H1 (cell line): ENCODE results near the gene CDYL. TPM values are rescaled to one million over a fixed set of nuclear protein-coding genes. Genes with fewer than 3 reads are reported as not detected.

ENCODE experiments used
- CTCF ChIA-PET: fragments of 300-600 bp; sonication (Branson Sonifier 250); formaldehyde crosslinking; loops from one replicate; lab custom pipeline; 2021; ENCODE audit not compliant: partially characterized antibody; lab: Charles Lee
- POLR2A ChIA-PET: fragments of 300-600 bp; sonication (Branson Sonifier 250); formaldehyde crosslinking; loops from one replicate; lab custom pipeline; 2021; ENCODE audit warnings: inconsistent platforms; ENCODE audit not compliant: partially characterized antibody; lab: Charles Lee
- DNase-seq, 2 experiments: peaks; one replicate each; pipeline versions ENCODE4 v3.0.0 to v3.0.0-alpha.2; 2010 to 2022; ENCODE audit warnings: low spot score in 2 of 2, low read depth in 1 of 2, mixed read lengths in 1 of 2
- FAIRE-seq: peaks from 2 replicates; lab custom pipeline; 2011; peaks lifted over from hg19 to GRCh38; lab: Jason Lieb, UNC
- H2AFZ ChIP-seq: 2 replicates; pipeline ENCODE4 v1.8.1; 2012; ENCODE audit warnings: low read length, inconsistent platforms
- H2AK5ac ChIP-seq: 2 replicates; pipeline ENCODE4 v1.6.1; 2013; ENCODE audit warnings: low read depth, low read length
- H2BK120ac ChIP-seq: replicated peaks from 2 replicates; pipeline ENCODE3; 2013; ENCODE audit warnings: low read depth, low read length, inconsistent platforms
- H2BK12ac ChIP-seq: 2 replicates; pipeline ENCODE4 v1.6.1; 2013; ENCODE audit warnings: low read depth, low read length
- H2BK15ac ChIP-seq: 2 replicates; pipeline ENCODE4 v1.6.1; 2013; ENCODE audit warnings: low read length
- H2BK20ac ChIP-seq: 2 replicates; pipeline ENCODE4 v1.6.1; 2013; ENCODE audit warnings: low read length
- H2BK5ac ChIP-seq: 2 replicates; pipeline ENCODE4 v1.6.1; 2013; ENCODE audit warnings: low read depth, low read length
- H3K14ac ChIP-seq: 2 replicates; pipeline ENCODE4 v1.6.1; 2013; ENCODE audit warnings: inconsistent platforms; ENCODE audit not compliant: insufficient read length
- H3K18ac ChIP-seq: 2 replicates; pipeline ENCODE4 v1.6.1; 2013; ENCODE audit warnings: low read length; ENCODE audit errors: extremely low read depth
- H3K23ac ChIP-seq: 2 replicates; pipeline ENCODE4 v1.6.1; 2013; ENCODE audit warnings: inconsistent platforms; ENCODE audit not compliant: insufficient read length
- H3K23me2 ChIP-seq: 2 replicates; pipeline ENCODE4 v1.6.1; 2013; ENCODE audit warnings: low read depth, low read length
- H3K27ac ChIP-seq: 2 replicates; pipeline ENCODE4 v1.6.1; 2011; ENCODE audit warnings: low read depth, low read length, inconsistent platforms
- H3K27me3 ChIP-seq, 4 experiments: replicated peaks in 1 of 4; 1 replicate in 1 of 4; 2 replicates in 3 of 4; pipeline versions ENCODE4 v1.6.1 to v1.8.1; 2011 to 2013; ENCODE audit warnings: low read length in 3 of 4, mild to moderate bottlenecking in 3 of 4, inconsistent platforms in 2 of 4, mixed read lengths in 2 of 4, moderate library complexity in 1 of 4; ENCODE audit not compliant: control insufficient read depth in 3 of 4, insufficient read depth in 3 of 4; ENCODE audit errors: extremely low read depth in 1 of 4
- H3K36me3 ChIP-seq, 4 experiments: 2 replicates each; pipeline versions ENCODE4 v1.6.1 to v1.8.1; 2011 to 2013; ENCODE audit warnings: mild to moderate bottlenecking in 4 of 4, low read length in 3 of 4, moderate library complexity in 2 of 4, control low read depth in 1 of 4, inconsistent platforms in 1 of 4; ENCODE audit not compliant: insufficient read depth in 4 of 4, control insufficient read depth in 2 of 4
- H3K4ac ChIP-seq: replicated peaks from 2 replicates; pipeline ENCODE3; 2013; ENCODE audit warnings: low read length, low read depth, mixed read lengths, inconsistent platforms; ENCODE audit not compliant: insufficient read length
- H3K4me1 ChIP-seq, 4 experiments: replicated peaks in 1 of 4; 1 replicate in 1 of 4; 2 replicates in 3 of 4; pipeline versions ENCODE4 v1.6.1 to v1.8.1; 2011 to 2013; ENCODE audit warnings: low read length in 3 of 4, inconsistent platforms in 2 of 4, mixed read lengths in 1 of 4; ENCODE audit not compliant: insufficient read depth in 4 of 4, control insufficient read depth in 3 of 4
- H3K4me2 ChIP-seq, 2 experiments: 2 replicates each; pipeline versions ENCODE4 v1.6.1 to v1.8.1; 2011 to 2013; ENCODE audit warnings: low read depth in 2 of 2, low read length in 2 of 2, control low read depth in 1 of 2, inconsistent platforms in 1 of 2, mild to moderate bottlenecking in 1 of 2; ENCODE audit not compliant: insufficient read depth in 1 of 2
- H3K4me3 ChIP-seq, 4 experiments: fragments of 200-600, 300-600 bp in 1 of 4; sonication (generic), shearing (Covaris generic), sonication (Bioruptor Twin) in 1 of 4; 2 replicates each; pipeline versions ENCODE4 v1.5.1 to v1.8.1; 2011 to 2016; ENCODE audit warnings: low read length in 4 of 4, low read depth in 3 of 4, control low read depth in 2 of 4, inconsistent platforms in 2 of 4, mild to moderate bottlenecking in 2 of 4, mixed read lengths in 1 of 4, moderate library complexity in 1 of 4; ENCODE audit not compliant: insufficient read depth in 2 of 4; ENCODE audit errors: extremely low read depth in 1 of 4
- H3K56ac ChIP-seq: replicated peaks from 2 replicates; pipeline ENCODE3; 2013; ENCODE audit warnings: low read depth, mild to moderate bottlenecking, mixed read lengths, low read length, inconsistent platforms; ENCODE audit not compliant: insufficient read length
- H3K79me1 ChIP-seq: 2 replicates; pipeline ENCODE4 v1.6.1; 2013; ENCODE audit warnings: low read depth, low read length, control low read depth
- H3K79me2 ChIP-seq, 2 experiments: 2 replicates each; pipeline versions ENCODE4 v1.6.1 to v1.8.1; 2012 to 2013; ENCODE audit warnings: low read length in 2 of 2, mild to moderate bottlenecking in 2 of 2, inconsistent platforms in 1 of 2; ENCODE audit not compliant: insufficient read depth in 2 of 2, control insufficient read depth in 1 of 2
- H3K9ac ChIP-seq, 4 experiments: replicated peaks in 1 of 4; 1 replicate in 1 of 4; 2 replicates in 3 of 4; pipeline versions ENCODE4 v1.6.1 to v1.8.1; 2011 to 2013; ENCODE audit warnings: low read depth in 3 of 4, low read length in 3 of 4, control low read depth in 2 of 4, mild to moderate bottlenecking in 2 of 4, moderate library complexity in 2 of 4, inconsistent platforms in 1 of 4; ENCODE audit errors: extremely low read depth in 1 of 4
- H3K9me3 ChIP-seq, 2 experiments: 2 replicates each; pipeline versions ENCODE4 v1.6.1 to v1.8.1; 2012 to 2013; ENCODE audit warnings: mild to moderate bottlenecking in 2 of 2, moderate library complexity in 2 of 2, control low read depth in 1 of 2, inconsistent platforms in 1 of 2, low read depth in 1 of 2, low read length in 1 of 2, mixed read lengths in 1 of 2; ENCODE audit not compliant: insufficient read depth in 2 of 2
- H4K20me1 ChIP-seq, 2 experiments: replicated peaks in 1 of 2; 2 replicates each; pipeline versions ENCODE3 to v1.8.1; 2011 to 2013; ENCODE audit warnings: inconsistent platforms in 2 of 2, low read length in 2 of 2, mild to moderate bottlenecking in 1 of 2; ENCODE audit not compliant: insufficient read depth in 2 of 2, control insufficient read depth in 1 of 2
- H4K5ac ChIP-seq: 2 replicates; pipeline ENCODE4 v1.6.1; 2013; ENCODE audit warnings: low read length, low read depth, mixed read lengths, inconsistent platforms; ENCODE audit not compliant: insufficient read length
- H4K8ac ChIP-seq: 2 replicates; pipeline ENCODE4 v1.8.0; 2013; ENCODE audit warnings: mild to moderate bottlenecking, moderate library complexity, low read length, inconsistent platforms; ENCODE audit not compliant: insufficient read depth; ENCODE audit errors: extremely low read depth
- H4K91ac ChIP-seq: replicated peaks from 2 replicates; pipeline ENCODE3; 2013; ENCODE audit warnings: low read length, mixed read lengths, inconsistent platforms; ENCODE audit not compliant: insufficient read length
- ATF2 ChIP-seq: IDR thresholded peaks from 2 replicates; pipeline ENCODE4 v1.6.1; 2012; ENCODE audit warnings: low read length, inconsistent platforms
- ATF3 ChIP-seq: IDR thresholded peaks from 2 replicates; pipeline ENCODE4 v1.6.1; 2011; ENCODE audit warnings: low read depth, mild to moderate bottlenecking, low read length; ENCODE audit not compliant: insufficient read depth
- CEBPB ChIP-seq: IDR thresholded peaks from 2 replicates; pipeline ENCODE4 v1.6.1; 2012; ENCODE audit warnings: low read depth, low read length
- GABPA ChIP-seq: IDR thresholded peaks from 2 replicates; pipeline ENCODE4 v1.6.1; 2011; ENCODE audit warnings: mild to moderate bottlenecking, low read length, moderate library complexity, borderline replicate concordance; ENCODE audit not compliant: insufficient read depth
- HDAC6 ChIP-seq: IDR thresholded peaks from one replicate; pipeline ENCODE4 v1.7.1; 2012; ENCODE audit warnings: low read depth, mild to moderate bottlenecking, inconsistent platforms, low read length, moderate library complexity
- RAD21 ChIP-seq, 2 experiments: IDR thresholded peaks in 1 of 2; conservative IDR thresholded peaks in 1 of 2; 2 replicates each; pipeline ENCODE4 v1.6.1; 2011; ENCODE audit warnings: low read depth in 2 of 2, low read length in 2 of 2, improper control_type of control experiment in 1 of 2, inconsistent platforms in 1 of 2, mild to moderate bottlenecking in 1 of 2, moderate library complexity in 1 of 2
- RBBP5 ChIP-seq: IDR thresholded peaks from 2 replicates; pipeline ENCODE4 v1.7.1; 2012; ENCODE audit warnings: low read depth, mild to moderate bottlenecking, inconsistent platforms, low read length, moderate library complexity, borderline replicate concordance
- ZNF274 ChIP-seq: IDR thresholded peaks from 2 replicates; pipeline ENCODE4 v1.7.0; 2012; ENCODE audit warnings: low read length, borderline replicate concordance; ENCODE audit errors: extremely low read depth
- WGBS, 2 experiments: shearing (Covaris generic) in 1 of 2; methylation state at CpG; one replicate each; pipeline versions ENCODE4 v1.1.6 to v1.1.7; 2013 to 2015; ENCODE audit warnings: low lambda C conversion rate in 2 of 2, mixed read lengths in 2 of 2, inconsistent platforms in 1 of 2, low coverage in 1 of 2, missing lambda C conversion rate in 1 of 2; ENCODE audit not compliant: insufficient replicate concordance in 2 of 2, insufficient coverage in 1 of 2, insufficient read length in 1 of 2; ENCODE audit errors: extremely low coverage in 1 of 2, missing lambda C conversion rate in 1 of 2; 5-methylcytosine and 5-hydroxymethylcytosine counted together
- polyA plus RNA-seq, 7 experiments: library from polyadenylated mRNA; depleted of rRNA in 3 of 7; stranded (reverse) in 5 of 7; unstranded in 2 of 7; fragments of >200 nt in 5 of 7; fragments of 200-250 nt in 2 of 7; gene quantifications; 1 replicate in 5 of 7; 2 replicates in 1 of 7; 4 replicates in 1 of 7; pipeline versions ENCODE4 v1.2.1 to v1.2.3, GENCODE V29; 2011 to 2013; ENCODE audit warnings: missing spikeins in 2 of 7, mixed read lengths in 2 of 7
- total RNA-seq: library from RNA; stranded (reverse); fragmentation: NEBNext Ultra II Directional; extraction: Animal tissue kit (Norgen Biotek cat#: 25700); gene quantifications from 2 replicates; pipeline ENCODE4 v1.2.1, GENCODE V29; 2021

Gene CDYL
- total and polyA plus RNA-seq, 2 of the 8 experiments (the other 6 are each of a cell fraction or from before 2014, with no cell fraction given): 56.4 to 119 TPM

- no peak overlapping the region for H4K8ac ChIP-seq
- no peak overlapping the region for H3K18ac ChIP-seq
- 92% methylated on average over 3 of the region's 3 CpGs; no CpG with 5 or more reads in 1 of the 2 experiments for WGBS, 2 experiments
- H2AK5ac ChIP-seq: no peak overlapping the region
- H3K4ac ChIP-seq: no peak overlapping the region
- no peak overlapping the region for H2BK15ac ChIP-seq
- no peaks in the 10 kb centered on the region for H3K9me3 ChIP-seq
- no peak overlapping the region for H3K14ac ChIP-seq
- no peak overlapping the region for H2BK12ac ChIP-seq
- H4K5ac ChIP-seq: no peak overlapping the region
- DNase-seq (no peak), FAIRE-seq (no peak)
- CTCF ChIA-PET: interaction anchor here (0.9 to 1.7 kb wide), 6 partner anchors 11 to 73 kb away, joined by 3 to 7 read pairs (median 4); no protein-coding TSS in a partner anchor
- no peak overlapping the region for H2BK5ac ChIP-seq
- peaks cover 0 to 2% (median 0%) of the 10 kb centered on the region in 4 experiments; a peak in 2 of 8 replicates for H3K36me3 ChIP-seq
- no peak overlapping the region for H2AFZ ChIP-seq
- H4K20me1 ChIP-seq: peaks cover 31 to 45% of the 10 kb centered on the region in 2 experiments
- no peak for TF ChIP-seq RBBP5
- TF ChIP-seq GABPA: no peak
- no peak for TF ChIP-seq RAD21 (IDR thresholded peaks at IDR 0.05 in 1 of 2, conservative IDR thresholded peaks at IDR 0.05 in 1 of 2; ENCODE audit: low read depth in 2 of 2, low read length in 2 of 2)
- no peak for TF ChIP-seq HDAC6
- no peak for TF ChIP-seq ATF2
- no peak for TF ChIP-seq CEBPB
- no peak for TF ChIP-seq ZNF274
- no peak for TF ChIP-seq ATF3
- H3K9ac ChIP-seq: no peak overlapping the region
- H2BK20ac ChIP-seq: no peak overlapping the region
- H3K79me1 ChIP-seq: peaks cover 15% of the 10 kb centered on the region
- H3K4me1 ChIP-seq: peaks cover 0 to 18% (median 4%) of the 10 kb centered on the region in 4 experiments; a peak in 4 of 7 replicates
- H3K4me3 ChIP-seq: no peak overlapping the region
- no peak overlapping the region for H3K4me2 ChIP-seq
- POLR2A ChIA-PET: no interaction called here
- no peak overlapping the region for H3K27ac ChIP-seq
- no peak overlapping the region for H3K23ac ChIP-seq
- H4K91ac ChIP-seq: no peak overlapping the region
- H3K23me2 ChIP-seq: no peaks in the 10 kb centered on the region
- no peak overlapping the region for H3K56ac ChIP-seq
- H3K27me3 ChIP-seq: no peaks in the 10 kb centered on the region
- H3K79me2 ChIP-seq: peaks cover 6 to 97% of the 10 kb centered on the region in 2 experiments; a peak in 3 of 4 replicates
- no peak overlapping the region for H2BK120ac ChIP-seq
These were observed 85.4 kb downstream of the CDYL start for GRCh38 chr6:4861564-4861963.
